HG03575 (cell line): Measurements from ENCODE around the gene GGA3.

Experiments used
- ATAC-seq: cut with Tn5 transposase; IDR thresholded peaks from one replicate; pipeline ENCODE4 v1.9.1; 2021; ENCODE audit not compliant: unreplicated experiment, insufficient number of reproducible peaks, low FRiP score; ENCODE audit errors: extremely low read depth

The GGA3 gene

DNA sequence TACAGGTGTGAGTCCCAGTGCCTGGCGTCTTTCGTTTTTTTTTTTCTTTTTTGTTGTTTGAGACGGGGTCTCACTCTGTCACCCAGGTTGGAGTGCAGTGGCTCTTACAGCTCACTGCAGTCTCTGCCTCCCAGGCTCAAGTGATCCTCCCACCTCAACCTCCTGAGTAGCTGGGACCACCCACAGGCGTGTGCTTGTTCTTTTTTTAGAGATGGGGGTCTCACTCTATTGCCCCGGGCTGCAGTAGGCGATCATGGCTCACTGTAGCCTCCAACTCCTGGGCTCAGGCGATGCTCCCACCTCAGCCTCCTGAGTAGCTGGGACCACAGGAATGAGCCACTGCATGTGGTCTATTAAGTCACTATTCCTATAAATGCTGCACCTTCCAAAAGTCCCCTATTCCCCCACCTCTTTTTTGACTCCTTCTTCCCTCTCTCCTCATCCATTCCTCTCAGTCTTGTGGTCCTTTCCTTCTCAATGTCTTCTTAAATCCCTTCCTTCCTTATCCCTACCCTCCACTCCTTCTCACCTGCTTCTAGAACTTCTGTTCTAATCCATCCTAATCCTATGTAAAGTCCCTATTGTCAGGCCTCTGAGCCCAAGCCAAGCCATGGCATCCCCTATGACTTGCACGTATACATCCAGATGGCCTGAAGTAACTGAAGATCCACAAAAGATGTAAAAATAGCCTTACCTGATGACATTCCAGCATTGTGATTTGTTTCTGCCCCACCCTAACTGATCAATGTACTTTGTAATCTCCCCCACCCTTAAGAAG lies 9.2 kb downstream of the GGA3 start:
- no peak for ATAC-seq

DNA sequence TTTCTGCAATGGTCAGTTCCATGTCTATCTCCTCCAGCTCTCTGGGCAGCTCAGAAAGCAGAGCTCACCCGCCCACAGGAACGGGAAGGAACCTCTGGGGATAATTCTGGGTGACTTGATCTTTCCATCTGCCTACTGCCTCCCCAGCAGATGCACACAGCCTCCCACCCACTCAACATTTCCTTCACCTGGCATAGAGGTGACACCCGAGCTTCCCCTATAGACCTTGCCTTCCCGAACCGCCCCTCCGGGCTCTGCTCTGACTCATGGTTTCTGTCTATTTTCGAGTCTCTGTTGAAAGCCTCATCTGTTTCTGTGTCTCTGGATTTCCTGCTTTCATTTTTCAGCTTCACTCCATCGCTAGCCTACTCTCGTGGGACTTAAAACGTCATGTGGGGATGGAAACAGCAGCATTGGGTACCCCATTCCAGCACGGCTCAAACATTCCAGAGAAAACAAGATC lies 11.4 kb downstream of the GGA3 start:
- ATAC-seq = peak; percentile 50

DNA sequence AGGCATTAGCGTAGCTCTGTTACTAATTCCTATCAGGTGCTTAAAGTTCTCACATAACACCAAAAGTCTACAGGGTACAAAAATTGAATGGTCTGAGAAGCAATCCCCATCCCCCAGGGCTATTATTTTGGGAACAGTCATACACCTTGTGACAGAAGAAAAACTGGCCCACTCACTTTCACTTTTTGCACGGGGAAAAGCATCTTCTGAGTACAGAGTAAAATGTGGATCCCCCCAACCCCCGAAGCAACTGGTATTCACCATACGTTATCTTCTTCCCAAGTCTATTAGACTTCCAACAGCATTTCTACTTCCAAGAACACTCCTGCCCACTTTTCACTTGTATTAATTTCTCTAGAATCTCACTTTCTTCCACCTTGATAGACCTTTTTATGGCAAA lies 11.8 kb downstream of the GGA3 start:
- no peak for ATAC-seq

GRCh38 chr17:75246404-75246803 lies 15.0 kb downstream of the GGA3 start:
- ATAC-seq = no peak

DNA sequence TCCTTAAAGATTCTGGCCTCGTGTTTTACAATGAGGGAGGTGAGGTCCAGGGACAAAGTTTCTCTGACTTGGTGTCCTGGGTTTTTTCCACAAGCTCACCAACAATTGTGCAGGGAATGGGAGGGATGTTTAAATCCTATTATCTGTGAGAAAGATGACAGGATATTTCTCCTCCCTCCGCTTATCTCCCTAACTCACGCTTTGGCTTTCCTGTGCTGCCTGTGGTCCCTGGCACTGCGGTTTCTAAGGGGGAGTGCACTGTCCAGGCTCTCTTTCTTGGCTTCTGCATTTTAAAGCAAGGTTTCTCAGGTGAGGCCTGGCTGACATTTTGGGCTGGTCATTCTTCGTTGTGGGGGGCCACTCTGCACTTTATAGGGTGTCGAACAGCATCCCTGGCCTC lies 16.4 kb downstream of the GGA3 start:
- no peak for ATAC-seq

- no peak for ATAC-seq
Measured at GRCh38 chr17:75244133-75244866, 17.1 kb downstream of the GGA3 start.

GRCh38 chr17:75242461-75243042 lies 18.9 kb downstream of the GGA3 start:
- no peak for ATAC-seq

- ATAC-seq = no peak
Measured at GRCh38 chr17:75241996-75242460, 19.4 kb downstream of the GGA3 start.

- no peak for ATAC-seq
Measured at GRCh38 chr17:75241502-75241901, 19.9 kb downstream of the GGA3 start.

- no peak for ATAC-seq
Measured at GRCh38 chr17:75241143-75241430, 20.3 kb downstream of the GGA3 start.

DNA sequence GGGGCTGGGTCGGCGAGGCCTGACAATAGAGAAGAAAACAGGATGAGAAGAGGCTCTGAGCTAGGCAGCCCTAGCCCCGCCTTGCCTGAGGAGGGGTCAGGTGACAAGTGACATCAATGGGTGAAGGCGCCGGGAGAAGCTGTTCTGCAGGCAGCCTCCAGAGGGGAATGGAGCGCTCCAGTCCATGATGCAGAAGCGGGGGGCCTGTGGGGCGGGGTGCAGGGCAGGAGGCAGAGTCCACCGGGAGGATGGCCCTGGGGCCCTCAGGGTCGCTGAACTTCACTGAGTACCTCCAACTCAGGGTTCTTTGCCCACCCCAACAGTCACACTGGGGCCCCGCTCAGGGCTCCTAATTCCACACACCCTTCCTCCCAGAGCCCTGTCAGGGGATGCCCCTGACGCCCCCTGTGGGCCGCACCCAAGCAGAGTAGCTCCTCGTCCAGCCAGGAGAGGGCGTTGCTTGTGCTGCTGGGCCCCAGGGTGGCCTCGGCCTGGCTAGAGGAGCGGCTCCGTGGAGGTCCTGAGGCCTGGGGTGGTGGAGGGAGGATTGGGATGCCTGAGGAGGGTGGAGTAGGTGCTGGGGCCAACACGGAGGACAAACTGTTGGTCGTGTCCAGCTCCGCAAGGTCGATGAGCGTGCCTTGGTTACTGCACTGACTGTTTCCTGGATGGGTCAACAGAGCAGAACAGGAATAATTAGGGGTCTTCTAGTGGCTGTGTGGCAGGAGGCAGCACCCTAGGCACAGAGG lies 20.8 kb downstream of the GGA3 start:
- no peak for ATAC-seq

- ATAC-seq = no peak
Measured at GRCh38 chr17:75239778-75240393, 21.5 kb downstream of the GGA3 start.

GRCh38 chr17:75239214-75239613 lies 22.2 kb downstream of the GGA3 start:
- ATAC-seq = no peak

- no peak for ATAC-seq
Measured at GRCh38 chr17:75238684-75239191, 22.7 kb downstream of the GGA3 start.

- no peak for ATAC-seq
Measured at GRCh38 chr17:75238020-75238580, 23.3 kb downstream of the GGA3 start.

GRCh38 chr17:75237100-75238014 lies 24.0 kb downstream of the GGA3 start:
- ATAC-seq = no peak

DNA sequence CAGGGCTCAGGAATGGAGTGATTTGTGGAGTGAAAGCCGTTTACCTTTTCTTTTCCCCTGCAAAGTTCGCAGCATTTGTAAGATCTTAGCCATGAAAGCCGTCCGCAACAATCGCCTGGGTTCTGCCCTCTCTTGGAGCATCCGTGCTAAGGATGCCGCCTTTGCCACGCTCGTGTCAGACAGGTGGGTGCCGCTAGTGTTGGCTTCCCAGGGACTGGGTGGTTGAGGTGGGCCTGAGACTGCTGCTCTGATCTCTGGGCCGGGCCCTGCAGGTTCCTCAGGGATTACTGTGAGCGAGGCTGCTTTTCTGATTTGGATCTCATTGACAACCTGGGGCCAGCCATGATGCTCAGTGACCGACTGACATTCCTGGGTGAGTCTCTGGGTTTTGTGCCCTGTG lies 28.6 kb downstream of the GGA3 start:
- ATAC-seq = no peak
